Measurements from ENCODE around the gene ARAF.

- TF ChIP-seq, protein P1, sequence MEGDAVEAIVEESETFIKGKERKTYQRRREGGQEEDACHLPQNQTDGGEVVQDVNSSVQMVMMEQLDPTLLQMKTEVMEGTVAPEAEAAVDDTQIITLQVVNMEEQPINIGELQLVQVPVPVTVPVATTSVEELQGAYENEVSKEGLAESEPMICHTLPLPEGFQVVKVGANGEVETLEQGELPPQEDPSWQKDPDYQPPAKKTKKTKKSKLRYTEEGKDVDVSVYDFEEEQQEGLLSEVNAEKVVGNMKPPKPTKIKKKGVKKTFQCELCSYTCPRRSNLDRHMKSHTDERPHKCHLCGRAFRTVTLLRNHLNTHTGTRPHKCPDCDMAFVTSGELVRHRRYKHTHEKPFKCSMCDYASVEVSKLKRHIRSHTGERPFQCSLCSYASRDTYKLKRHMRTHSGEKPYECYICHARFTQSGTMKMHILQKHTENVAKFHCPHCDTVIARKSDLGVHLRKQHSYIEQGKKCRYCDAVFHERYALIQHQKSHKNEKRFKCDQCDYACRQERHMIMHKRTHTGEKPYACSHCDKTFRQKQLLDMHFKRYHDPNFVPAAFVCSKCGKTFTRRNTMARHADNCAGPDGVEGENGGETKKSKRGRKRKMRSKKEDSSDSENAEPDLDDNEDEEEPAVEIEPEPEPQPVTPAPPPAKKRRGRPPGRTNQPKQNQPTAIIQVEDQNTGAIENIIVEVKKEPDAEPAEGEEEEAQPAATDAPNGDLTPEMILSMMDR (IDR thresholded peaks at IDR 0.05; ENCODE audit: control extremely low read depth in 1 of 3, insufficient read depth in 1 of 3, low read depth in 1 of 3, low read length in 3 of 3) = no peak
- TF ChIP-seq EZH2 (IDR thresholded peaks at IDR 0.05; ENCODE audit: low read depth, low read length, severe bottlenecking) (no peak), CREB1 (IDR thresholded peaks at IDR 0.05) (no peak), JUN (IDR thresholded peaks at IDR 0.05; ENCODE audit: low read depth, low read length) (no peak), KDM1A (IDR thresholded peaks at IDR 0.05; ENCODE audit: borderline replicate concordance, low read length) (no peak), POLR2A (IDR thresholded peaks at IDR 0.05; ENCODE audit: control extremely low read depth in 1 of 2, low read depth in 2 of 2, low read length in 2 of 2) (no peak), CHD2 (IDR thresholded peaks at IDR 0.05; ENCODE audit: low read length) (no peak), HDAC6 (IDR thresholded peaks at IDR 0.05; ENCODE audit: low read depth, low read length) (no peak)
Observed at GRCh38 chrX:47618923-47619485, 58.0 kb downstream of the ARAF start.

Data from H1 (cell line).